IMR-90 (cell line): ENCODE results near the gene IFI27L2.

Source experiments
- BHLHE40 ChIP-seq: fragments of 150-350 bp; IDR thresholded peaks from 2 replicates; pipeline ENCODE4 v1.6.1; 2016; ENCODE audit warnings: mild to moderate bottlenecking, low read depth, low read length
- CEBPB ChIP-seq: IDR thresholded peaks from 2 replicates; pipeline ENCODE4 v1.6.1; 2012; ENCODE audit warnings: low read depth, low read length, improper control_type of control experiment
- MAFK ChIP-seq: IDR thresholded peaks from 2 replicates; pipeline ENCODE4 v1.6.1; 2012; ENCODE audit warnings: low read depth, low read length, improper control_type of control experiment
- MAZ ChIP-seq: IDR thresholded peaks from 2 replicates; pipeline ENCODE4 v1.6.1; 2012; ENCODE audit warnings: low read depth, mild to moderate bottlenecking, low read length, improper control_type of control experiment, moderate library complexity, borderline replicate concordance
- POLR2A ChIP-seq: IDR thresholded peaks from 2 replicates; pipeline ENCODE4 v1.6.1; 2012; ENCODE audit warnings: mild to moderate bottlenecking, low read depth, low read length
- RAD21 ChIP-seq: IDR thresholded peaks from 2 replicates; pipeline ENCODE4 v1.6.1; 2012; ENCODE audit warnings: low read length, improper control_type of control experiment
- RFX5 ChIP-seq: IDR thresholded peaks from 2 replicates; pipeline ENCODE4 v1.8.0; 2012; ENCODE audit warnings: low read depth, mild to moderate bottlenecking, low read length, moderate library complexity
- TF ChIP-seq, protein P1 (sequence below): conservative IDR thresholded peaks from 2 replicates; pipeline ENCODE4 v1.5.1; 2012; ENCODE audit warnings: mild to moderate bottlenecking, low read depth, low read length, improper control_type of control experiment
- TF ChIP-seq, protein P2 (sequence below): fragments of 150-350 bp; IDR thresholded peaks from 2 replicates; pipeline ENCODE4 v1.6.1; 2017; ENCODE audit warnings: mild to moderate bottlenecking, antibody characterized with exemption, low read length, low read depth
- TF ChIP-seq, protein P3 (sequence below): fragments of 150-350 bp; IDR thresholded peaks from 2 replicates; pipeline ENCODE4 v1.6.1; 2016; ENCODE audit warnings: low read depth, mild to moderate bottlenecking, low read length, moderate library complexity, borderline replicate concordance

DNA sequence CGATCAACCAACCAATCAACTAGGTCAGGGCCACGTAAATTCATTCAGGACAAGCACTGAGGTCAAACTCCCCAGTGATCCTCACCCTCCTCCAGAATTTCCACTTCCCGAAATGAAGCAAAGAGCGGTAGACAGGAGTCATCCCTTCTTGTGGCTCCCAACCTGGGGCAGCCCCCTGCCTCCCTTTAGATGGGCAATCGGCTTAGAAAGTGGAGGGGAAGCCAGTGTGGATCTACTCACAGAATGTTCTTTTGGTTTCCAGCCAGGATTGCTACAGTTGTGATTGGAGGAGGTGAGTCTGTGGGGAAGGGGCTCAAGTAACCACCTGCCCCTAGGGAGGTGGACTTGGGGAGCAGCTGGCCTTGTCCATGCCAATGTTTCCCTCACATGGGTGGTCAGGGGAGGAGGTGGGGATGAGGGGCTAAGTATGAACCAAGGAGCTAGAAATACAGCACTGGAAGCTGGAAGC lies 14.8 kb downstream of the IFI27L2 start:
- no peak for TF ChIP-seq MAZ
- no peak for TF ChIP-seq CEBPB
- TF ChIP-seq, protein P1, sequence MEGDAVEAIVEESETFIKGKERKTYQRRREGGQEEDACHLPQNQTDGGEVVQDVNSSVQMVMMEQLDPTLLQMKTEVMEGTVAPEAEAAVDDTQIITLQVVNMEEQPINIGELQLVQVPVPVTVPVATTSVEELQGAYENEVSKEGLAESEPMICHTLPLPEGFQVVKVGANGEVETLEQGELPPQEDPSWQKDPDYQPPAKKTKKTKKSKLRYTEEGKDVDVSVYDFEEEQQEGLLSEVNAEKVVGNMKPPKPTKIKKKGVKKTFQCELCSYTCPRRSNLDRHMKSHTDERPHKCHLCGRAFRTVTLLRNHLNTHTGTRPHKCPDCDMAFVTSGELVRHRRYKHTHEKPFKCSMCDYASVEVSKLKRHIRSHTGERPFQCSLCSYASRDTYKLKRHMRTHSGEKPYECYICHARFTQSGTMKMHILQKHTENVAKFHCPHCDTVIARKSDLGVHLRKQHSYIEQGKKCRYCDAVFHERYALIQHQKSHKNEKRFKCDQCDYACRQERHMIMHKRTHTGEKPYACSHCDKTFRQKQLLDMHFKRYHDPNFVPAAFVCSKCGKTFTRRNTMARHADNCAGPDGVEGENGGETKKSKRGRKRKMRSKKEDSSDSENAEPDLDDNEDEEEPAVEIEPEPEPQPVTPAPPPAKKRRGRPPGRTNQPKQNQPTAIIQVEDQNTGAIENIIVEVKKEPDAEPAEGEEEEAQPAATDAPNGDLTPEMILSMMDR: no peak
- no peak for TF ChIP-seq POLR2A
- TF ChIP-seq, protein P2, sequence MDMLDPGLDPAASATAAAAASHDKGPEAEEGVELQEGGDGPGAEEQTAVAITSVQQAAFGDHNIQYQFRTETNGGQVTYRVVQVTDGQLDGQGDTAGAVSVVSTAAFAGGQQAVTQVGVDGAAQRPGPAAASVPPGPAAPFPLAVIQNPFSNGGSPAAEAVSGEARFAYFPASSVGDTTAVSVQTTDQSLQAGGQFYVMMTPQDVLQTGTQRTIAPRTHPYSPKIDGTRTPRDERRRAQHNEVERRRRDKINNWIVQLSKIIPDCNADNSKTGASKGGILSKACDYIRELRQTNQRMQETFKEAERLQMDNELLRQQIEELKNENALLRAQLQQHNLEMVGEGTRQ: no peak
- no peak for TF ChIP-seq BHLHE40
- no peak for TF ChIP-seq RFX5
- TF ChIP-seq MAFK: no peak
- TF ChIP-seq RAD21: no peak
- TF ChIP-seq, protein P3, sequence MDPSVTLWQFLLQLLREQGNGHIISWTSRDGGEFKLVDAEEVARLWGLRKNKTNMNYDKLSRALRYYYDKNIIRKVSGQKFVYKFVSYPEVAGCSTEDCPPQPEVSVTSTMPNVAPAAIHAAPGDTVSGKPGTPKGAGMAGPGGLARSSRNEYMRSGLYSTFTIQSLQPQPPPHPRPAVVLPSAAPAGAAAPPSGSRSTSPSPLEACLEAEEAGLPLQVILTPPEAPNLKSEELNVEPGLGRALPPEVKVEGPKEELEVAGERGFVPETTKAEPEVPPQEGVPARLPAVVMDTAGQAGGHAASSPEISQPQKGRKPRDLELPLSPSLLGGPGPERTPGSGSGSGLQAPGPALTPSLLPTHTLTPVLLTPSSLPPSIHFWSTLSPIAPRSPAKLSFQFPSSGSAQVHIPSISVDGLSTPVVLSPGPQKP: no peak
